Lower leg skin (tissue), 3 donors: ENCODE results near the gene TSC2.
"Not testable (repeated sequence)": the region's sequence is repeated elsewhere in the genome, so short reads cannot be mapped to it uniquely, and the experiment has no call there.

Experiments
- POLR2A ChIP-seq, 2 donors: fragments of 450-650 bp; IDR thresholded peaks; one replicate each; pipeline ENCODE4 v1.6.1; 2016 to 2017; ENCODE audit warnings: antibody characterized with exemption in 2 of 2, mild to moderate bottlenecking in 1 of 2, moderate library complexity in 1 of 2
- TF ChIP-seq, protein P1 (sequence below), 3 donors: fragments of 450-650 bp; IDR thresholded peaks; one replicate each; pipeline ENCODE4 v1.5.1; 2016; ENCODE audit warnings: antibody characterized with exemption in 3 of 3, mild to moderate bottlenecking in 3 of 3, moderate library complexity in 2 of 3

DNA sequence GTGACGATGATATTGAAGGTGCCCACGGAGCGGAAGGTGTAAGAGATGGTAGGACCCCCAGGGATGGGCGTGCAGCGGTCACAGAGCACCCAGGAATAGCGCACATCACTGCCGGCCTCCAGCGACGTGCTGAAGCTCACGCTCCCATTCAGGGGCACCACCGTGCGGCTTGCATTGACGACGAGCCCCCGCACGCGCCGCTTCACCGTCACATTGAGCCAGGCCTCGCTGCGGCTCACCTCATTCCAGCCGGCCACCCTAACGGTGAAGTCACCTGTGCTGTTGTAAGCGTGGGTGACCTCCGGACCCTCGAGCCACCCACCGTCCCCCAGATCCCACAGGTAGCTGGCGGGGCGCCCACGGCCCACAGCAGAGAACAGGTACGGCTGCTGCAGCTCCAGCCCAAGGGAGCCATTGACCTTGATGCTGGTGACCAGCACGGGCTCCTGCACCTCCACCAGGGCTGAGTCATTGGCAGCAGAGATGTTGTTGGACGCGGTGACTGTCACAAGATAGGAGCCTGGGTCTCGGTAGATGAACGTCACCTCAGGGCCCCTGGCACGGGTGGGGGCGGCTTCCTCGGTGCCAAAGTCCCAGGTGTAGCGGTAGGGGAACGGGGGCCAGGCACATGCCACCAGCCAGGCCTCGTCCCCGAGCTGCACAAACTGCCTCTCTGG is 62.7 kb downstream of the TSC2 start:
- TF ChIP-seq, protein P1, sequence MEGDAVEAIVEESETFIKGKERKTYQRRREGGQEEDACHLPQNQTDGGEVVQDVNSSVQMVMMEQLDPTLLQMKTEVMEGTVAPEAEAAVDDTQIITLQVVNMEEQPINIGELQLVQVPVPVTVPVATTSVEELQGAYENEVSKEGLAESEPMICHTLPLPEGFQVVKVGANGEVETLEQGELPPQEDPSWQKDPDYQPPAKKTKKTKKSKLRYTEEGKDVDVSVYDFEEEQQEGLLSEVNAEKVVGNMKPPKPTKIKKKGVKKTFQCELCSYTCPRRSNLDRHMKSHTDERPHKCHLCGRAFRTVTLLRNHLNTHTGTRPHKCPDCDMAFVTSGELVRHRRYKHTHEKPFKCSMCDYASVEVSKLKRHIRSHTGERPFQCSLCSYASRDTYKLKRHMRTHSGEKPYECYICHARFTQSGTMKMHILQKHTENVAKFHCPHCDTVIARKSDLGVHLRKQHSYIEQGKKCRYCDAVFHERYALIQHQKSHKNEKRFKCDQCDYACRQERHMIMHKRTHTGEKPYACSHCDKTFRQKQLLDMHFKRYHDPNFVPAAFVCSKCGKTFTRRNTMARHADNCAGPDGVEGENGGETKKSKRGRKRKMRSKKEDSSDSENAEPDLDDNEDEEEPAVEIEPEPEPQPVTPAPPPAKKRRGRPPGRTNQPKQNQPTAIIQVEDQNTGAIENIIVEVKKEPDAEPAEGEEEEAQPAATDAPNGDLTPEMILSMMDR (IDR thresholded peaks at IDR 0.05): not testable (repeated sequence)
- not testable (repeated sequence) for TF ChIP-seq POLR2A (IDR thresholded peaks at IDR 0.05)
